ENCODE results near the gene TNF.

The TNF gene

GRCh38 chr6:31575335-31575901 lies at the start of gene TNF:
Gene TNF (plus strand): TSS chr6:31575565. CDS start chr6:31575742, 177 bp downstream.
- DNase-seq (ENCODE audit: low read depth in 2 of 2), result peak in 1 of 2 donors; percentile 72

- no peak for DNase-seq (ENCODE audit: low read depth in 2 of 2)
Measured at GRCh38 chr6:31525932-31526591, 49.3 kb upstream of the TNF start.

GRCh38 chr6:31528307-31528777 lies 47.0 kb upstream of the TNF start:
- no peak for DNase-seq (ENCODE audit: low read depth in 2 of 2)

GRCh38 chr6:31528821-31529328 lies 46.5 kb upstream of the TNF start, which contains the start of gene MCCD1:
Gene MCCD1 (plus strand): TSS chr6:31528962. CDS start chr6:31529015, 53 bp downstream.
- no peak for DNase-seq (ENCODE audit: low read depth in 2 of 2)

GRCh38 chr6:31529329-31530150 lies 45.8 kb upstream of the TNF start:
- DNase-seq (ENCODE audit: low read depth in 2 of 2), result no peak

GRCh38 chr6:31530659-31531058 lies 44.7 kb upstream of the TNF start:
- no peak for DNase-seq (ENCODE audit: low read depth in 2 of 2)

GRCh38 chr6:31531162-31531561 lies 44.2 kb upstream of the TNF start:
- DNase-seq (ENCODE audit: low read depth in 2 of 2), result no peak

- DNase-seq (ENCODE audit: low read depth in 2 of 2), result no peak
Measured at GRCh38 chr6:31531771-31532643, 43.4 kb upstream of the TNF start.

- no peak for DNase-seq (ENCODE audit: low read depth in 2 of 2)
Measured at GRCh38 chr6:31532644-31533454, 42.5 kb upstream of the TNF start.

GRCh38 chr6:31533455-31533841 lies 41.9 kb upstream of the TNF start:
- DNase-seq (ENCODE audit: low read depth in 2 of 2), result no peak

GRCh38 chr6:31534011-31534410 lies 41.4 kb upstream of the TNF start:
- no peak for DNase-seq (ENCODE audit: low read depth in 2 of 2)

- DNase-seq (ENCODE audit: low read depth in 2 of 2), result no peak
Measured at GRCh38 chr6:31534521-31535040, 40.8 kb upstream of the TNF start.

GRCh38 chr6:31535538-31536324 lies 39.6 kb upstream of the TNF start:
- no peak for DNase-seq (ENCODE audit: low read depth in 2 of 2)

GRCh38 chr6:31538805-31539400 lies 36.5 kb upstream of the TNF start:
- DNase-seq (ENCODE audit: low read depth in 2 of 2), result no peak

- no peak for DNase-seq (ENCODE audit: low read depth in 2 of 2)
Measured at GRCh38 chr6:31540640-31541039, 34.7 kb upstream of the TNF start.

- DNase-seq (ENCODE audit: low read depth in 2 of 2), result peak; percentile 20 to 49
Measured at GRCh38 chr6:31541059-31541657, 34.2 kb upstream of the TNF start.

GRCh38 chr6:31541658-31542521 lies 33.5 kb upstream of the TNF start, which contains the start of gene DDX39B:
Gene DDX39B (minus strand): TSS chr6:31542003. CDS start chr6:31540532, 1,471 bp downstream.
- peak; percentile 84 to 91 for DNase-seq (ENCODE audit: low read depth in 2 of 2)

- no peak for DNase-seq (ENCODE audit: low read depth in 2 of 2)
Measured at GRCh38 chr6:31543639-31544038, 31.7 kb upstream of the TNF start.

Measured in stimulated activated CD8-positive, alpha-beta memory T cell treated with anti-CD3 and anti-CD28 coated beads, Interleukin-2, amount 100 ng/mL, for 1 hour (primary cell).